Measurements from ENCODE around the gene EVC2.

Gene EVC2, protein sequence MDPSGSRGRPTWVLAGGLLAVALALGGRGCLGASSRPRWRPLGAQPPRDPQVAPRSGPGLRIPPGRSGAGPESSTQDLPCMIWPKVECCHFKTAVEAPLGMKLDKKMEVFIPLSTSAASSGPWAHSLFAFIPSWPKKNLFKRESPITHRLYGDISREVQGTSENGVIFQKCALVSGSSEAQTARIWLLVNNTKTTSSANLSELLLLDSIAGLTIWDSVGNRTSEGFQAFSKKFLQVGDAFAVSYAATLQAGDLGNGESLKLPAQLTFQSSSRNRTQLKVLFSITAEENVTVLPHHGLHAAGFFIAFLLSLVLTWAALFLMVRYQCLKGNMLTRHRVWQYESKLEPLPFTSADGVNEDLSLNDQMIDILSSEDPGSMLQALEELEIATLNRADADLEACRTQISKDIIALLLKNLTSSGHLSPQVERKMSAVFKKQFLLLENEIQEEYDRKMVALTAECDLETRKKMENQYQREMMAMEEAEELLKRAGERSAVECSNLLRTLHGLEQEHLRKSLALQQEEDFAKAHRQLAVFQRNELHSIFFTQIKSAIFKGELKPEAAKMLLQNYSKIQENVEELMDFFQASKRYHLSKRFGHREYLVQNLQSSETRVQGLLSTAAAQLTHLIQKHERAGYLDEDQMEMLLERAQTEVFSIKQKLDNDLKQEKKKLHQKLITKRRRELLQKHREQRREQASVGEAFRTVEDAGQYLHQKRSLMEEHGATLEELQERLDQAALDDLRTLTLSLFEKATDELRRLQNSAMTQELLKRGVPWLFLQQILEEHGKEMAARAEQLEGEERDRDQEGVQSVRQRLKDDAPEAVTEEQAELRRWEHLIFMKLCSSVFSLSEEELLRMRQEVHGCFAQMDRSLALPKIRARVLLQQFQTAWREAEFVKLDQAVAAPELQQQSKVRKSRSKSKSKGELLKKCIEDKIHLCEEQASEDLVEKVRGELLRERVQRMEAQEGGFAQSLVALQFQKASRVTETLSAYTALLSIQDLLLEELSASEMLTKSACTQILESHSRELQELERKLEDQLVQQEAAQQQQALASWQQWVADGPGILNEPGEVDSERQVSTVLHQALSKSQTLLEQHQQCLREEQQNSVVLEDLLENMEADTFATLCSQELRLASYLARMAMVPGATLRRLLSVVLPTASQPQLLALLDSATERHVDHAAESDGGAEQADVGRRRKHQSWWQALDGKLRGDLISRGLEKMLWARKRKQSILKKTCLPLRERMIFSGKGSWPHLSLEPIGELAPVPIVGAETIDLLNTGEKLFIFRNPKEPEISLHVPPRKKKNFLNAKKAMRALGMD

GRCh38 chr4:5708449-5709206 lies at the start of gene EVC2:
Gene EVC2, minus strand, starts transcription at chr4:5708559. Its CDS starts 46 bp downstream, at chr4:5708513.
- DNase-seq: no peak

- DNase-seq: no peak
These were observed 49.6 kb upstream of the EVC2 start for GRCh38 chr4:5757954-5758353.

DNA sequence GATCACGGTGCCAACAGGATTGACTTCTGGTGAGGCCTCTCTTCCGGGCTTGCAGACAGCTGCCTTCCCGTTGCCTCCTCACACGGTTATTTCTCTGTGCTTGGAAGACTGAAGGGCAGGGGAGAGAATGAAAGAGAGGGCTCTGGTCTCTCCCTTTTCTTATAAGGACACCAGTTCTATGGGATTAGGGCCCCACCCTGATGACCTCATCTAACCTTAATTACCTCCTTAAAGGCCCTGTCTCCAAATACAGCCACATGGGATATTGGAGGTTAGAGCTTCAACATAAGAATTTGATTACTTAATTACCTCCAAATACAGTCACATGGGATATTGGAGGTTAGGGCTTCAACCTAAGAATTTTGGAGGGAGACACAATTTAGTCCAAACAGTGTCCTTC lies 49.2 kb upstream of the EVC2 start:
- no peak for DNase-seq

GRCh38 chr4:5757091-5757490 lies 48.7 kb upstream of the EVC2 start:
- DNase-seq: no peak

DNA sequence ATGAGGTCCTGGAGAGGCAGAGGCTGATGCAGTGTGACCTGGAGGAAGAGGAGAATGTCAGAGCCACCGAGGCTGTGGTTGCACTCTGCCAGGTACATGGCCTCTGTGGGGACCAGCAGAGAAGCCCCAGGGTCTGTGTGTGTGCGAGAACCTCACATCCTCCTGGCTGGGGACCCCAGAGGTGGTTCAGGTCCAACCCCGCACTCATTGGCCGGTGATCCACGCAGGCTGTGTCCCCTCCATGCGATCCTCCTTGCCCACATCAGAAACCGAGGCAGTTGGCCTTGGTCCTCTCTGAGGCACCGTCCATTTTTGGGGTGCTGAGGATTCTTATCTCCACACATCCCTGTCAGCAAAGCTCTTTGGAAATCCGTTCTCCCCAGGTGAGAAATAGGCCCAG lies 47.9 kb upstream of the EVC2 start:
- no peak for DNase-seq

DNA sequence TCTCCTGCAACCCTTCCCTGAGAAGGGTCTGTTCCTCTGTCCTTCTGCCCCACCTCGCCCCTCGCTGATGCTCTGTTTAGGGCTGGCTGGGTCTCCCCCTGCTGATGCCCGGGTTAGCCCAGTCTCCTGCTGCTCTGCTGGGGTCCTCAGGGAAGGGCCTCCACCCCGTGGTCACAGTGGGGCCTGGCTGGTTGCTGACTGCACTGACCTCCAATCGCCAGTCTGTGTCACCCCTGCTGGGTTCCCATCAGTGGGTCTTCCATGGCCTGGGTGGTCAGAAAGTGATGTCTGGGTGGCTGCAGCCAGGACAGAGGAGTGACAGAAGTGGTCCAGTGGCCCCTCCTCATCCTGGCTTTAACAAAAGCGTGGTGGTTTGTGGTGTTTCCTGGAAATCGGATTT lies 47.3 kb upstream of the EVC2 start:
- DNase-seq: no peak

DNA sequence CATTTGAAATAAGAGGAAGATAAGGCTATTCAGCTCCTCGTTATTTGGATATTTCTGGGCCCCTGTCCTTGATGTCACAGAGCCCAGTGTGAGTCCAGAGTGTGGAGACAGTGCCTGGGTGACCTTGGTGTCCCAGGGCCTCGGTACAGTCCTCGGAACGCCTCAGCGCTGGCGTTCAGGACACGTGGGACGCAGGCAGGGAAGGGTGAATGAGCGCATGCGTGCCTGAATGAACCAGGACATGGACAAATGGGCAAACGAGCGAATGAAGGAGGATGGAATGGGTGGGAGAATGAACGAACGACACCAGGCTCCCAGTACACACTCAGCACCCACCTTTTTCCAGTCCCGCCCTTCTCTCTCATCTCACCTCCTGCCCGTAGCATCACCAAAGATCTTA lies 46.8 kb upstream of the EVC2 start:
- DNase-seq: no peak

GRCh38 chr4:5754529-5754881 lies 46.1 kb upstream of the EVC2 start:
- DNase-seq: no peak

DNA sequence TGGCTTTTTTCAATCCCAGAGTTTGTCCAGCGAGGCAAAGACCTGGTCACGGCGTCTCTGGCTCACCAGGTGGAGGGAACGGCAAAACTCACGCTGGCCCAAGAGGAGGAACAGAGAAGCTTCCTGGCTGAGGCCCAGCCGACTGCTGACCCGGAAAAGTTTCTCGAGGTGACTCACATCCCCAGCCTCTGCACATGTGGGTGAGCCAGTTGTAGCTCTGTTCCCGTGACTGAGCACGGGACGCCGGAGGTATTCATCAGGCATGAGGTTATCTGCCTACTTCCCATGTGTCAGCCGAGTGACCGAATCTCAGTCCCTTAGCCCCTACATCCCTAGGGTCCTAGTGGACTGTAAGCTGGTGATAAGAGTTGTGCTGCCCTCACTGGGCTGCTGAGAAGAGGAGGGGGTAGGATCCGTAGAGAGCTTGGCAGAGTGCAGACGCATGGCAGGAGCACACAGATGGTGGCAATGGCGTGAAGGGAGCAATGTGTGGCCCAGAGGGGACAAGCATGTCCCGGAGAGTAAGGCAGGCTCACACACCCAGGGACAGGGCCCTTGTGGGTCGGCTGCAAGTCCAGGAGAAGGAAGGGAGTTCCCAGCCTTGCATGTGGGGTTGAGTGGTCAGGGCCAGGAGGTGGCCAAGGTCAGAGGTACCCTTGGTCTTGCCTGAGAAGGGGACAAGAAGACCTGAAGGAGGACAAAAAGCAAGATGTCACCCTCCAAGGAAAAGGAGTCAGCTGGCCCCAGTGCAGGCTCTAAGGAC lies 45.6 kb upstream of the EVC2 start:
- no peak for DNase-seq

DNA sequence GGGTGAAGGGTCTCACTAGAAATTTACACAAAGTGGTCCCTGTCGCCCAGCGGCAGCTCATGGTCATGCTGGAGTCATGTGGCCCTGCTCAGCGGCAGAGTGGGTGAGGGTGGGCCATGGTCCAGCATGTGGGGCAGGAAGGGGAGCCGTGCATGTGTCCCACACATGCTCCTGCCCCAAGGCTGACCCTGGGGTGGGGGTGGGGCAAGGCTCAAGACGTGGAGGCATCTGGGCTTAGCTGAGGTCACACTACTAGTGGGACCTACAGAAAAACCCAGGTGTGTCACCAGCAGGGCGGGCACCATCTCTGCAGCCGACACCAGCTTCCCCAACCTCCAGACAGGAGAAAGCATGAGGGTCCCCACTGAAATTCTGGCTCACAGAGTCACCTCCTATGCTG lies 45.0 kb upstream of the EVC2 start:
- DNase-seq: no peak

DNA sequence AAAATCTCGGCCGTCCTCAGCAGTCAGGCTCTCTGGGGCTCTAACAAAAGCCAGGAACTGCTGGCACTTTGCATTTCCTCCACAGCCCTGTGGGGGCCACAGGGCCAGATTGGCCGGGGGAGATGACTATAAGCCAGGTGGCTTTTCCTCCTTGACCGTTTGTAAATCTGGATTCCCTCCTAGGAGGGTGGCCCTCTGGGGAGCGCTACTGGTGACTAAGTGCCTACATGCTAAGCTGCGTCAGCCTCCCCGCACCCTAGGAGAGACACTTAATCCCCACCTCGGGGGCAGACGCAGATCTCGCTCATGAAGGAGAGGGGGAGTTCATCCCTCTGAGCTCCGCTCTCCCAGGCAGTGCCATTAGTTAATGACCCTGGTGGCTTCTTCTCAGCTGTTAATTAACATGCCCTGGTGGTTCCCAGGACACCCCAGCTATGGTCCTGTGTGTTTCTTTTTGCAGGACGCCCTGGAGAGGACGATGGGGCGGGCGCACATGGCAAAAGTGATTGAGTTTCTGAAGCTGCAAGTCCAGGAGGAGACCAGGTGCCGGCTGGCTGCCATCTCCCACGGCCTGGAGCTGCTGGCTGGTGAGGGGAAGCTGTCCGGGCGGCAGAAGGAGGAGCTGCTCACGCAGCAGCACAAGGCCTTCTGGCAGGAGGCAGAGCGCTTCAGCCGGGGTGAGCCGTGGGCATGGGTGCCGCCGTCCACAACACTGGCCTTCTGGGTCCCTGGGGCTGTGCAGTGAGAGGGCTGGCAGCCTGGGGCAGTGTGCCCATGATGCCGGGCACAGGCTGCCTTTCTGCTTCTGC lies 44.2 kb upstream of the EVC2 start:
- DNase-seq: no peak

GRCh38 chr4:5751666-5752375 lies 43.5 kb upstream of the EVC2 start:
- no peak for DNase-seq

- DNase-seq: no peak
These were observed 42.7 kb upstream of the EVC2 start for GRCh38 chr4:5750946-5751665.

DNA sequence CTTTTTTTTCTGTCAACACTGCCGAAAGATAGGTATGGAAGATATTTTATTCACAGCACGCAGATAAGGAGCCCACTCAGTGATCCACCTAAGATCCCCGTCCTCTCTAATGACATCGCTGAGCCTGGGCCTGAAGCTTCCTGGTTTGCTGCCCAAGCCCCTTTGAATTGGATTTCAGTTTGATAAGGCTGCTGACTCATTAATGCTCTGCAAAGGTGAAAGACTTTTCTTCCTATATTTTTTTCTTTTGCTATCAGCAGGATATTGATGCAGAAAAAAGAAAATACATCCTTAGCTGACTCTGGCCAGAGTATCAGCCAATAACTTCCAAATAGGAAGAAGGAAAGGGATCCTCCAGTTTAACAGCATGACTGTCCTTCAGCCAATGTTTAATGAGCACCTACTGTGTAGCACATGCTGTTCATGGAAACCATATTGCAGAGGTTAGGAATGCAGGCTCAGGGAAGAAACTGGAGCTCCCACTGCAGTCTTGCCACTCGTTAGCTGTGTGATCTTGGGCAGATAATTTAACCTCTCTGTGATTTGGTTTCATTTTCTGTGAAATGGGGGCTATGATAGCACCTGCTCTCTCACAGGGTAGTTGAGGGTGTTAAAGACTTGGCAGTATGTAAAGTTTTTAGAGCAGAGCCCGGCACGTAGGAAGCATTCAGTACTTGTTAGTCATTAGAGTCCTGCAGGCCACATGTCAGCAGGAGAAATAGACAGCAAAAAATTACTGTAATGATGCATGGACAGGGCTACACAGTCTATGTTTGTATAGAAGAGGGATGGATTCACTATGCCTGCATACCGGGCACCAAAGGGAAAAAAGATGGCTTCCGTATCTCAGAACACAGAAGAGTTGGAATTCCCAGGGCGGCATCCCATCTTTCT lies 41.9 kb upstream of the EVC2 start:
- no peak for DNase-seq

DNA sequence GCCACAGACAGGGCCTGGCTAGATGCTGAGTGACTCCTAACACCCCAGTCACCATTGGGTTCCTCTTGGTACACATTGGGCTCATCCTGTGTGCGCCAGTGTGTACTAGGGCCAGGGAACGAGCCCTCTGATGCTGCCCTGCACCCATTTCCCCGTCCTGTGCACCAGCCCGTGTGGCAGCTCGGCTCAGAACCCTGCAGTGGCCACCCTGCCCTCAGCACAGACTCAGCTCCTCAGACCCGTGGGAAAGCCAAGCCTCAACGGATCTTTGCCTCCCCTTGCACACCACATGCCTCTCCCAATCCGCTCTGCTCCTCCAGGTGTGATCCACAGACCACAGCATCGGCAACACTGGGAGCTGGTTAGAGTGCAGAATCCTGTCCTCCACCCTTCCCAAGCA lies 41.2 kb upstream of the EVC2 start:
- DNase-seq: no peak

- DNase-seq: no peak
These were observed 39.5 kb upstream of the EVC2 start for GRCh38 chr4:5747738-5748375.

DNA sequence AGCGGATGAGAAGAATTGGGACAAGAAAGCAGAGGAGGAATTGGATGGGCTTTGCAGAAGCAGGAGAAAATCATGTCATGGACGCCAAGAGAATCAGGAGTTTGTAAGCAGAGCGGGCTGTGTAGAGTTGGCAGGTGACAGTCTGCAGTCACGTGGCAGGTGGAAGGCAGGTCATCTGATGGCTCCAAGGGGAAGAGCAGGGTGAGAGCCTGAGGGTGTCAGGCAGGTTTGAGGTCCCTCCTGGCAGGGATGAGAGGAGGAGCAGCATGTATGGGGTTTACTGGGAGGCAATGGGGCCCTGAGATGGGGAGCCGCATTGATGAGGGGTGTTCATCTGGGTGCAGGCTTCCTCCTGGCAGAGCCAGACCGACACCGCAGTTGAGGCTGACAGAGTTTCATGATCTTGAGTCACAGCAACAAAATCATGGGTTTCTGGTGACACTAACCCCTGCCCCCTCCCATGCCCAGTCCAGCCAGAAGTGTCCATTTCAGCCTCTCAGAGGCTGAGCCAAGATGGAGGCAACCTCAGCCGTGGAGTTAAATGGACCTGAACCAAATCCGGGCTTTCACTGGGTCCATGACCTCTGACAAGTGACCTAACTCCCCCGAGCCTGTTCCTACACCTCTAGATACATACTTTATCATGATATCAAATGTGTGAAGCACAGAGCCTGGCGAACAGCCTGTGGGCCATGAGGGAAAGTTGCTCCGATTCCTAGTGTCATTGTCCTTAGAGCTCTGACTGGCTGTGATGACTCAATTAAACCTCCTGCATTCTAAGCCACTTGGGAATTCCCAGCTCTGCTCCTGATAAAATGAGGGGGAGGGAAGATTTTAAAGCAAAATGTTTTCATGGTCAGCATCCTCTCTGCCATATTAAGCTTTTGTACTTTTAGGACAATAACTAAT lies 38.7 kb upstream of the EVC2 start:
- DNase-seq: no peak
